Left renal cortex interstitium (tissue), 4 donors: ENCODE measurements around the gene AIFM3. TPM values are rescaled to one million over a fixed set of nuclear protein-coding genes. Genes with fewer than 3 reads are reported as not detected.
"Not testable (repeated sequence)": the region's sequence is repeated elsewhere in the genome, so short reads cannot be mapped to it uniquely, and the experiment has no call there.

Experiments
- DNase-seq, 4 donors: peaks; one replicate each; pipeline ENCODE4 v3.0.0-alpha.2; 2013; ENCODE audit warnings: low read depth in 4 of 4, low spot score in 2 of 4, missing footprints in 1 of 4
- polyA plus RNA-seq, 4 donors: library from polyadenylated mRNA; unstranded; fragments of 120-200 nt; gene quantifications; one replicate each; pipeline ENCODE4 v1.2.1, GENCODE V29; 2013; ENCODE audit not compliant: insufficient read length in 4 of 4

Gene AIFM3
- polyA plus RNA-seq, 4 donors = 0.54 to 1.3 (median 0.85) TPM

- no peak for DNase-seq
These were observed 26.8 kb upstream of the AIFM3 start for GRCh38 chr22:20940186-20940651.

GRCh38 chr22:20940904-20941385 is 26.1 kb upstream of the AIFM3 start:
- DNase-seq = no peak

- not testable (repeated sequence) for DNase-seq
These were observed 24.7 kb upstream of the AIFM3 start for GRCh38 chr22:20942203-20942902.

- no peak for DNase-seq
These were observed 23.7 kb upstream of the AIFM3 start for GRCh38 chr22:20943104-20943933.

- no peak for DNase-seq
These were observed 23.0 kb upstream of the AIFM3 start for GRCh38 chr22:20944042-20944441.

GRCh38 chr22:20945578-20945934 is 21.5 kb upstream of the AIFM3 start:
- DNase-seq = no peak

GRCh38 chr22:20946080-20946986 is 20.7 kb upstream of the AIFM3 start:
- DNase-seq = no peak

GRCh38 chr22:20946991-20947390 is 20.1 kb upstream of the AIFM3 start:
- no peak for DNase-seq

GRCh38 chr22:20948450-20948849 is 18.6 kb upstream of the AIFM3 start:
- no peak for DNase-seq

GRCh38 chr22:20948989-20949388 is 18.1 kb upstream of the AIFM3 start:
- DNase-seq = no peak

- no peak for DNase-seq
These were observed 17.3 kb upstream of the AIFM3 start for GRCh38 chr22:20949698-20950183.

- DNase-seq = no peak
These were observed 15.7 kb upstream of the AIFM3 start for GRCh38 chr22:20951151-20951931.

GRCh38 chr22:20951932-20952380 is 15.1 kb upstream of the AIFM3 start:
- DNase-seq = no peak

- DNase-seq = no peak
These were observed 14.3 kb upstream of the AIFM3 start for GRCh38 chr22:20952544-20953341.

- DNase-seq = no peak
These were observed 13.8 kb upstream of the AIFM3 start for GRCh38 chr22:20953342-20953608.

- no peak for DNase-seq
These were observed 13.2 kb upstream of the AIFM3 start for GRCh38 chr22:20953668-20954500.

GRCh38 chr22:20955548-20955947 is 11.5 kb upstream of the AIFM3 start:
- DNase-seq = no peak
